Mammary epithelial cell (primary cell): Measurements from ENCODE around the gene SPATA46.

ENCODE experiments used
- EZH2 ChIP-seq: IDR thresholded peaks from 2 replicates; pipeline ENCODE4 v1.6.1; 2012; ENCODE audit warnings: low read length, inconsistent platforms, borderline replicate concordance
- TF ChIP-seq, protein P1 (sequence below), 2 donors: IDR thresholded peaks in 1 of 2; conservative IDR thresholded peaks in 1 of 2; 2 replicates each; pipeline ENCODE4 v1.5.1; 2011 to 2012; ENCODE audit warnings: inconsistent platforms in 2 of 2, low read length in 2 of 2, mild to moderate bottlenecking in 2 of 2, control low read depth in 1 of 2, low read depth in 1 of 2; ENCODE audit not compliant: insufficient read depth in 1 of 2; ENCODE audit errors: extremely low read depth in 1 of 2

DNA sequence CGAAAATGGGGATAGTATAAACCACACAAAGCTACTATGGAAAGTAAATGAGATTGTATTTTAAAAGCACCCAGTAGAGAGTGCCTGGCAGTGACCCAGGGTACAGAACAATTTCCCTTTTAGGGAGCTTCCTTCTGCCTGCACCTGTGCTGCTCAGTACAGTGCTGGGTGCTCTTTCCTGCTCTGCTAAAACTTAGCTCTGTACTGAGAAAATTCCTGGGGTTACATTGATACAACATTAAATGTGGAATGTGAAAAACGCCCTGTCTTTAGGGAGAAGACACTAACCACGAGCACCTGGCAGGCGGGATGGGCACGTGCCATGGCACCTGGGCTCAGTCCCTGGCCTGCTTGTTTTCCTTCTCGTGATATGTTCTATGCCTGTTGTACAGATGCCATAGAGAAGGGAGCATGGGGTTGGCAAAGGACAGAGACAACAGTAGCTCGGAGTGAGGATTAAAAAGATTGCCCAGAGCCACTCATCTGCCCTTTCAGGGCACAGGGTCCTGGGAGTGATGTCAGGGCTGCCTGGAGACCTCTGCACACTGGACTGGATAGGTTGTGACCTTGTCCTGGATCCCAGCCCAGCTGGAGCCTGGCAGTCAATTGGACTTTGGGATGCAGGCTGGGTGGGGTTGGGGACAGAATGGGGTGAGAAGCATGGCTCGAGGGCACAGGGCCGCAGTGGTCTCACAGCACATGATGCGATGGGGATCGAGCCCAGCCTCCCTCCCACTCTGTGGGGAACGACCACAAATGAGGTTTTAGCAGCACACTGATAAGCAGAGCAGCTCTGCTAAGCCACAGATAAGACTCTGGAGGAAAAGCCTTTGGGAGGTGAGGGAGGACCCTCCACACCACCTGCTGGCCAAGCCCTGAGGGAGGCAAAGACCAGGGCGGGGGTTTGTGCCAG, 4.2 kb downstream of the SPATA46 start:
- TF ChIP-seq, protein P1, sequence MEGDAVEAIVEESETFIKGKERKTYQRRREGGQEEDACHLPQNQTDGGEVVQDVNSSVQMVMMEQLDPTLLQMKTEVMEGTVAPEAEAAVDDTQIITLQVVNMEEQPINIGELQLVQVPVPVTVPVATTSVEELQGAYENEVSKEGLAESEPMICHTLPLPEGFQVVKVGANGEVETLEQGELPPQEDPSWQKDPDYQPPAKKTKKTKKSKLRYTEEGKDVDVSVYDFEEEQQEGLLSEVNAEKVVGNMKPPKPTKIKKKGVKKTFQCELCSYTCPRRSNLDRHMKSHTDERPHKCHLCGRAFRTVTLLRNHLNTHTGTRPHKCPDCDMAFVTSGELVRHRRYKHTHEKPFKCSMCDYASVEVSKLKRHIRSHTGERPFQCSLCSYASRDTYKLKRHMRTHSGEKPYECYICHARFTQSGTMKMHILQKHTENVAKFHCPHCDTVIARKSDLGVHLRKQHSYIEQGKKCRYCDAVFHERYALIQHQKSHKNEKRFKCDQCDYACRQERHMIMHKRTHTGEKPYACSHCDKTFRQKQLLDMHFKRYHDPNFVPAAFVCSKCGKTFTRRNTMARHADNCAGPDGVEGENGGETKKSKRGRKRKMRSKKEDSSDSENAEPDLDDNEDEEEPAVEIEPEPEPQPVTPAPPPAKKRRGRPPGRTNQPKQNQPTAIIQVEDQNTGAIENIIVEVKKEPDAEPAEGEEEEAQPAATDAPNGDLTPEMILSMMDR (conservative IDR thresholded peaks at IDR 0.05 in 1 of 2, IDR thresholded peaks at IDR 0.05 in 1 of 2; ENCODE audit: extremely low read depth in 1 of 2, insufficient read depth in 1 of 2, low read depth in 1 of 2, low read length in 2 of 2) = no peak
- no peak for TF ChIP-seq EZH2
